Measurements from ENCODE around the gene CLCN5. TPM values are rescaled to one million over a fixed set of nuclear protein-coding genes. Genes with fewer than 3 reads are reported as not detected.

The CLCN5 gene
- total RNA-seq, 2 donors from 2014 or later, result 6.3 to 9.6 TPM

- H3K9me3 ChIP-seq, result no peaks in the 10 kb centered on the region
- H3K4me3 ChIP-seq, result no peak overlapping the region
- no peak overlapping the region for H3K27ac ChIP-seq
- H3K36me3 ChIP-seq, result no peaks in the 10 kb centered on the region
- no peaks in the 10 kb centered on the region for H3K27me3 ChIP-seq (replicated peaks; ENCODE audit: insufficient read depth)
- ATAC-seq (ENCODE audit: insufficient number of reproducible peaks, low FRiP score, low read depth), result no peak
- H3K4me1 ChIP-seq (ENCODE audit: control insufficient read depth in 1 of 2, low read depth in 2 of 2), result no peaks in the 10 kb centered on the region
- TF ChIP-seq, protein P1, sequence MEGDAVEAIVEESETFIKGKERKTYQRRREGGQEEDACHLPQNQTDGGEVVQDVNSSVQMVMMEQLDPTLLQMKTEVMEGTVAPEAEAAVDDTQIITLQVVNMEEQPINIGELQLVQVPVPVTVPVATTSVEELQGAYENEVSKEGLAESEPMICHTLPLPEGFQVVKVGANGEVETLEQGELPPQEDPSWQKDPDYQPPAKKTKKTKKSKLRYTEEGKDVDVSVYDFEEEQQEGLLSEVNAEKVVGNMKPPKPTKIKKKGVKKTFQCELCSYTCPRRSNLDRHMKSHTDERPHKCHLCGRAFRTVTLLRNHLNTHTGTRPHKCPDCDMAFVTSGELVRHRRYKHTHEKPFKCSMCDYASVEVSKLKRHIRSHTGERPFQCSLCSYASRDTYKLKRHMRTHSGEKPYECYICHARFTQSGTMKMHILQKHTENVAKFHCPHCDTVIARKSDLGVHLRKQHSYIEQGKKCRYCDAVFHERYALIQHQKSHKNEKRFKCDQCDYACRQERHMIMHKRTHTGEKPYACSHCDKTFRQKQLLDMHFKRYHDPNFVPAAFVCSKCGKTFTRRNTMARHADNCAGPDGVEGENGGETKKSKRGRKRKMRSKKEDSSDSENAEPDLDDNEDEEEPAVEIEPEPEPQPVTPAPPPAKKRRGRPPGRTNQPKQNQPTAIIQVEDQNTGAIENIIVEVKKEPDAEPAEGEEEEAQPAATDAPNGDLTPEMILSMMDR (IDR thresholded peaks at IDR 0.05), result no peak
- DNase-seq (ENCODE audit: low spot score), result no peak
Observed at GRCh38 chrX:49951524-49952193, 29.3 kb downstream of the CLCN5 start.

DNA sequence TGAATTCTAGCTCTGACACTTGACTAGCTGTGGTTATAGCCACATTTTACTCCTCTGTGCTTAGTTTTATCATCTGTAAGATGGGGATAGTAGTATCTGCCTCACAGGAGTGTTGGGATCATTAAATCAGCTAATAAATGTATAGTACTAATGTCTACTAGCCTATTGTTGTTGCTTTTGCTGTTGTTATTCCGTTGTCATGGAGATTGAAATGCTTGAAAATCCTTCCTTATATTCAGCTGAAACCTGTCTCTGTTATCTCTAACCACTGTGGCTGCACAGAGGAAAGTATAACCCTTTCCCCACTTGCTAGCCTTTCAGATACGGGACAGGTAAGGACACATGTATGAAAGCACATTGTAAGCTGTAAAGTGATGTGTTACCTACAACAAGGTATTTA lies 33.9 kb downstream of the CLCN5 start:
- H3K27ac ChIP-seq, result no peak overlapping the region
- no peaks in the 10 kb centered on the region for H3K9me3 ChIP-seq
- H3K4me1 ChIP-seq (ENCODE audit: control insufficient read depth in 1 of 2, low read depth in 2 of 2), result no peaks in the 10 kb centered on the region
- ATAC-seq (ENCODE audit: insufficient number of reproducible peaks, low FRiP score, low read depth) (no peak), DNase-seq (ENCODE audit: low spot score) (no peak)
- H3K4me3 ChIP-seq, result no peak overlapping the region
- no peaks in the 10 kb centered on the region for H3K36me3 ChIP-seq
- H3K27me3 ChIP-seq (replicated peaks; ENCODE audit: insufficient read depth), result no peaks in the 10 kb centered on the region
- TF ChIP-seq, protein P1 (IDR thresholded peaks at IDR 0.05), result no peak

DNA sequence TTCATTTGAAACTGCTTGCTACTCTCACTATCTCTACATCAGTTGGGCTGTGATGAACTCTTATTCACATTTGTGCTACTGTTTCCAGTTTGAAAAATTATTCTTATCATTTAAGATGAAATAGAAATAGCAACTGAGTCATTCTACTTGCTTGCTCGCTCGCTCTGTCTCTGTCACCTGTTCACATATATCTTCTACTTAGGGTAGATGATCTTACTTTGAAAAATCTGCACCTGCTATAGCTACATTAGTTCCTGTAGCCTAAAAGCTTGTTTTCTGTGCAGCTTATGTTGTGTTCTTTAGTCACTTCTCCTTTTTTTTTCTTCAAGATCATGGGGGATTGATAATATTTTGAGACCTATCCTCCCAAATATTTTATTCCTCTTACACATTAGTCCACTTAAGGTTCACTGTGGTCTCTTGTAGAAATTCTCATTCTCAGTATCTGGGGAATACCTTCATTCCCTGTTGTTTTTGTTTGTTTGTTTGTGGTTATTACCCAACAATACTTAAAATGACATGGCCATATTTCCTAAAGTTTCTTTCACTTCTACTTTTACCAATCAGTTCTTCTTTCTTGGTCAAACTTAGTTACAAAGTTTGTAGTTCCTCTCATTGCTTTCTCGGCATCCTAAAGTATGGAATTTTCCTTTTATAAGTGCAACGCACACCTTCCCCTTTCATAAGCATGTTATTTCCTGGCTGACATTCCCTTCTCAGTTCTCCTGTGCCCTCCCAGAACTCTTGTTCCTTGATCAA lies 36.5 kb downstream of the CLCN5 start:
- H3K4me3 ChIP-seq, result no peak overlapping the region
- DNase-seq (ENCODE audit: low spot score) (no peak), ATAC-seq (ENCODE audit: insufficient number of reproducible peaks, low FRiP score, low read depth) (no peak)
- TF ChIP-seq, protein P1 (IDR thresholded peaks at IDR 0.05), result no peak
- H3K4me1 ChIP-seq (ENCODE audit: control insufficient read depth in 1 of 2, low read depth in 2 of 2), result no peaks in the 10 kb centered on the region
- H3K36me3 ChIP-seq, result no peaks in the 10 kb centered on the region
- no peaks in the 10 kb centered on the region for H3K27me3 ChIP-seq (replicated peaks; ENCODE audit: insufficient read depth)
- H3K9me3 ChIP-seq, result no peaks in the 10 kb centered on the region
- H3K27ac ChIP-seq, result no peak overlapping the region

GRCh38 chrX:49959602-49960001 lies 37.2 kb downstream of the CLCN5 start:
- H3K9me3 ChIP-seq, result no peaks in the 10 kb centered on the region
- no peak for ATAC-seq (ENCODE audit: insufficient number of reproducible peaks, low FRiP score, low read depth)
- H3K27ac ChIP-seq, result no peak overlapping the region
- TF ChIP-seq, protein P1 (IDR thresholded peaks at IDR 0.05), result no peak
- H3K36me3 ChIP-seq, result no peaks in the 10 kb centered on the region
- no peak for DNase-seq (ENCODE audit: low spot score)
- H3K27me3 ChIP-seq (replicated peaks; ENCODE audit: insufficient read depth), result no peaks in the 10 kb centered on the region
- H3K4me1 ChIP-seq (ENCODE audit: control insufficient read depth in 1 of 2, low read depth in 2 of 2), result no peaks in the 10 kb centered on the region
- no peak overlapping the region for H3K4me3 ChIP-seq

DNA sequence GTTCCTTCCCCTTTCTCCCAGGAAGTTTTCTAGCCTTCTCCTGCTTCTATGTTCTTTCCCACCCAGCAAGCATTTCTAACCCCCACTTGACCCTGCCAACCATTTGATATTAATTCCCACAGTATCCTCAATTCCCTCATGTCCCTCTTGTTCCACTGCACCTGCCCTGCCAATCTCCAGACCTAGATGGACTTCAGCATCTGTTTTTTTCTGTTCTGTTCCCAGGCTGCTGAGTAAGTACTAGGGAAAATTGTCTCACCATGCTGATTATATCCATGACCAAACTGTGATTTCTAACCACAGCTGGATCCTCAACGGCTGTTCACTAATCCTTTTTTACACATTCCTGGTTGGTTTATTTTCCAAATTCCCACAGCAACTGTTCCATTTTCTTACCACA lies 37.7 kb downstream of the CLCN5 start:
- H3K9me3 ChIP-seq, result no peaks in the 10 kb centered on the region
- no peaks in the 10 kb centered on the region for H3K27me3 ChIP-seq (replicated peaks; ENCODE audit: insufficient read depth)
- TF ChIP-seq, protein P1 (IDR thresholded peaks at IDR 0.05), result no peak
- no peak overlapping the region for H3K4me3 ChIP-seq
- ATAC-seq (ENCODE audit: insufficient number of reproducible peaks, low FRiP score, low read depth), result no peak
- no peak for DNase-seq (ENCODE audit: low spot score)
- H3K36me3 ChIP-seq, result no peaks in the 10 kb centered on the region
- H3K4me1 ChIP-seq (ENCODE audit: control insufficient read depth in 1 of 2, low read depth in 2 of 2), result no peaks in the 10 kb centered on the region
- no peak overlapping the region for H3K27ac ChIP-seq

Measured in thoracic aorta (tissue), 2 donors.